ENCODE data around the gene NDE1.

GRCh38 chr16:15770107-15770506 lies 120.1 kb downstream of the NDE1 start:
- TF ChIP-seq CTCF (IDR thresholded peaks at IDR 0.05) (no peak), POLR2A (IDR thresholded peaks at IDR 0.05) (no peak)
